Activated T-cell treated with anti-CD3 and anti-CD28 coated beads, Interleukin-2, amount 50 U/mL, for 72 hours (primary cell): ENCODE results near the gene RHEX. TPM values are rescaled to one million over a fixed set of nuclear protein-coding genes. Genes with fewer than 3 reads are reported as not detected.
"Not testable (repeated sequence)": the region's sequence is repeated elsewhere in the genome, so short reads cannot be mapped to it uniquely, and the experiment has no call there.

ENCODE experiments used
- ATAC-seq, 2 donors: fragments of 150-1000 bp; cut with Tn5 transposase; replicated peaks in 1 of 2; 2 replicates each; pipeline ENCODE4 v1.10.0; 2021; ENCODE audit warnings: moderate library complexity in 2 of 2, mild to moderate bottlenecking in 1 of 2
- DNase-seq, 2 donors: peaks; one replicate each; pipeline ENCODE4 v3.0.0; 2021 to 2022; ENCODE audit warnings: mixed read lengths in 1 of 2
- H3K27ac Mint-ChIP-seq: one replicate; pipeline ENCODE4 v1.8.0; 2022; ENCODE audit warnings: mild to moderate bottlenecking, moderate library complexity, mixed read lengths
- H3K27me3 Mint-ChIP-seq: one replicate; pipeline ENCODE4 v1.8.0; 2022; ENCODE audit warnings: low read depth, mixed read lengths
- H3K36me3 Mint-ChIP-seq, 2 donors: one replicate each; pipeline ENCODE4 v1.8.0; 2022; ENCODE audit warnings: mixed read lengths in 2 of 2, mild to moderate bottlenecking in 1 of 2; ENCODE audit not compliant: insufficient read depth in 2 of 2
- H3K4me1 Mint-ChIP-seq: one replicate; pipeline ENCODE4 v1.8.0; 2022; ENCODE audit warnings: low read depth, mixed read lengths
- H3K4me3 Mint-ChIP-seq, 2 donors: one replicate each; pipeline ENCODE4 v1.8.0; 2022; ENCODE audit warnings: mild to moderate bottlenecking in 2 of 2, mixed read lengths in 2 of 2, moderate library complexity in 2 of 2
- H3K9me3 Mint-ChIP-seq, 2 donors: one replicate each; pipeline ENCODE4 v1.8.0; 2022; ENCODE audit warnings: mixed read lengths in 2 of 2
- total RNA-seq, 2 donors: library from RNA; stranded (reverse); gene quantifications; one replicate each; pipeline ENCODE4 v1.2.3, GENCODE V29; 2022

The RHEX gene
- total RNA-seq, 2 donors from 2014 or later = not detected

DNA sequence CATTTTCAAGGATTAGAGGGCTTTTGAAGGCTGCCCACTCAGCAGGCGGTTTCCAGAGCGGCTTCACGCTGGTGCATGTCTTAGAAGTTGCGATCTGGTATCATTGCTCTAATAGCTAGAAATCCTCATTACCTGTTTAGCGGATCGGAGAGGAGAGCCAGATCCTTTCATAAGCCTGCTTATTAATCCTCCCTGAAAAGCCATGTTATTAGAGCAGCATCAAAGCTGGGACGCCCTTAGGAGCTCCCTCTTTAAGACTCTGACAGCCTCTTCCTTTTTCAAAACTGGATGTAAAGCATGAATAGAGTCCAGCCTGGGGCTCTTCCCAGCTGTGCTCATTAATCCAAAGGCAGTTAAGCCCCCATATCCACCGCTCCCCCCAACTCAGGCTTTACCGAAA, 15.4 kb upstream of the RHEX start:
- no peak for ATAC-seq
- peaks cover 13% of the 10 kb centered on the region for H3K4me1 Mint-ChIP-seq
- H3K36me3 Mint-ChIP-seq = no peaks in the 10 kb centered on the region
- DNase-seq = no peak
- H3K4me3 Mint-ChIP-seq = no peak overlapping the region
- no peak overlapping the region for H3K27ac Mint-ChIP-seq
- H3K9me3 Mint-ChIP-seq = no peaks in the 10 kb centered on the region
- H3K27me3 Mint-ChIP-seq = peaks cover 52% of the 10 kb centered on the region

DNA sequence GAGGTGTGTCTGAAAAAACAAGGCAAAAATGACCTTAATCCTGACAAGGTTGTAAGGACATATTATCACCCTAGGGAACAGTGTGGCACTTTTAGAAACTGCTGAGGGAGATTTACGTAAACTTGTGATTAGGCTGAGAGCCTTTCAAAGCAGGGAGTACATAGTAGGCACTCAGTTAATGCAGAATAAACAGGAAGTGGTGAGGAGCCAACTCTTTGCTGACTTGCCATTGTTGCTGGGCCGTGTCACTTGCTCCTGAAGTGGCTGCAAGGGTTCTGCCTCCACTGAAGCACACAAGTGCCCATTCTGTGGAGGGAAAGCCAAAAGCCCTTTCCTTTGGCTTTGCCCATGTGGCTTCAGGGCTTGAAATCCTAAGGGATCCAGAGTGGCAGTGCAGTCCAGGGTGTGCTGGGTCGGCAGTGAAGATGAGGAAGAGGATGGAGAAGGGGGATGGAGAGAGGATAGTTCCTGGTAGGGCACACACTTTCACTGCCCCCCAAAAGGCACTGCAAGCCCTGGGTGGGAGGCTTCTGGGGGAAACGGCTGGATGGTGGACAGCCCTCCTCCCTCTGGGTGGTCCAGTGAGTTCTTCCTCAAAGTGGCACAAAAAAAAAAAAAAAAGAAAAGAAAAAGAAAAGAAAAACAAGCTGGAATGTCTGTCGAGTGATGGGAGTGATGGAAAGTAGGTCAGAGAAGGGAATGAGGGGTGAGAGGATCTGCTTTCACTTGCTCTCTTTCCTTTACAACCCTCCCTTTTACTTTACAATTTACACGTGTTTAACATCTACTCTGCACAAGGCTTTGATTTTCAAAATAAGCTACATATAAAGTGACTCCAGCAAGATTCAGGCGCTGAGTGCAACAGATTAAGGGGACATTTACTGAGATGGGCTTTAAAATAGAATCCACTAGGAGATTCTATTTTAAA, 13.7 kb upstream of the RHEX start:
- DNase-seq (no peak), ATAC-seq (no peak)
- Mint-ChIP-seq H3K4me1 (peaks cover 13% of the 10 kb centered on the region), H3K9me3 (no peaks in the 10 kb centered on the region), H3K27ac (no peak overlapping the region), H3K4me3 (no peak overlapping the region), H3K36me3 (no peaks in the 10 kb centered on the region), H3K27me3 (peaks cover 40% of the 10 kb centered on the region)

DNA sequence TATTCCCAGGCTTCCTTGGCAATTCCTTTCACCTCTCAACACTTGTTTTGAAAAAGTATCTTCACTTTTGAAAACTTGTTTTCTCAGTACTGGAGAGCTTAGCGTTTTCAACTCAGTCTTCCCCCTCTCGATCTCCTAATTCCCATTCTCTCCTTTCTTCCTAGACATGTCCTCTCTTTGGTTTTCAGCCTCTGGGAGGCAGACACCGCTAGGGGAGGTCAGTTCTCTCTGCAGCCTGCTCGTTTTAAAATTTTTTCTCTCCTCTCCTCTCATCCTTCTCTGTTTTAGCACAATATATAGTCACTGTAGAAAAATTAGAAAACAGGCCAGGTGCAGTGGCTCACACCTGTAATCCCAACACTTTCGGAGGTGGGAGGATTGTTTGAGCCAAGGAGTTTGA, 12.6 kb upstream of the RHEX start:
- Mint-ChIP-seq H3K27ac (no peak overlapping the region), H3K4me3 (no peak overlapping the region), H3K9me3 (no peaks in the 10 kb centered on the region), H3K36me3 (no peaks in the 10 kb centered on the region), H3K4me1 (peaks cover 13% of the 10 kb centered on the region), H3K27me3 (peaks cover 30% of the 10 kb centered on the region)
- ATAC-seq (no peak), DNase-seq (no peak)

DNA sequence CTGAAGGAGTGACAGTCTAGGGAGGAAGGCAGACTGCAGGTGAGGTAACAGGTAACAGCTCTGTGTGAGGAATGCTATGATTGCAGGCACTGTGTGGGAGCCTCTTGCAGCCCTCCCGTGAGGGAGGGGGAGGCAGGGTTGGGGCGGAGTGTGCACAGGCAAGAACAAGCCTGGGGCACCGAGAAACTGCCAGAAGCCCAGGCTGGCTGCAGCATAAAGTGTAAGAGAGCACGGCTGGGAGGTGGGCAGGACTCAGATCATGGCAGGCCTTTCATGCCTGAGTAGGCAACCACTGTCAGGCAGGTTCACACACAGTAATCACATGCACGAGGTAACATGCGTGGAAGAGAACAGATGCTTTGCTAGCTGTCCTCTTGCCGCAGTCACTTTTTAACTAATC, 11.3 kb upstream of the RHEX start:
- Mint-ChIP-seq H3K4me3 (no peak overlapping the region), H3K27ac (no peak overlapping the region), H3K4me1 (peaks cover 13% of the 10 kb centered on the region), H3K36me3 (no peaks in the 10 kb centered on the region), H3K27me3 (peaks cover 27% of the 10 kb centered on the region), H3K9me3 (no peaks in the 10 kb centered on the region)
- ATAC-seq = no peak
- no peak for DNase-seq

- DNase-seq = no peak
- Mint-ChIP-seq H3K4me3 (no peak overlapping the region), H3K27ac (no peak overlapping the region), H3K4me1 (peaks cover 37% of the 10 kb centered on the region), H3K36me3 (no peaks in the 10 kb centered on the region), H3K9me3 (no peaks in the 10 kb centered on the region), H3K27me3 (peaks cover 6% of the 10 kb centered on the region)
- no peak for ATAC-seq
Observed at GRCh38 chr1:206047271-206047670, 5.7 kb upstream of the RHEX start.

GRCh38 chr1:206048582-206048981, 4.4 kb upstream of the RHEX start:
- Mint-ChIP-seq H3K27ac (no peak overlapping the region), H3K4me3 (no peak overlapping the region), H3K9me3 (no peaks in the 10 kb centered on the region), H3K27me3 (peaks cover 6% of the 10 kb centered on the region), H3K36me3 (no peaks in the 10 kb centered on the region), H3K4me1 (peaks cover 50% of the 10 kb centered on the region)
- ATAC-seq = no peak
- DNase-seq = no peak

DNA sequence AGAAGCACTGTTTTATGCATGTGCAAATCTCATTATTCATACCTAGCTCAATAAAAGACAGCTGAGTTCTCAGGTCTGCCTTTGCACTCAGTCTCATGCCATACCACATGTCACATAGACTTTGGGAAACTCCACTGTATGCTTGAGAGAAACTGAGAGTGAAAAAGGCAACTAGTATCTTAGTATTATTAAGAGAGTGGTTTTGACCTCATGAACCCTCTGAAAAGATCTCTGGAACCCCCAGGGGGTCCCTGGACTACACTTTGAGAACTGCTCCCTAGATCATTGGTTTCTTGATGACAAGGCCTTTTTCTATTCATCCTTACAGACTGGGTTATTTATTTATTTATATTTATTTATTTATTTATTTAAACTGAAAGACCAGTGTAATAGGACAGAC, 3.7 kb upstream of the RHEX start:
- Mint-ChIP-seq H3K4me1 (peaks cover 50% of the 10 kb centered on the region), H3K27me3 (peaks cover 6% of the 10 kb centered on the region), H3K27ac (no peak overlapping the region), H3K36me3 (no peaks in the 10 kb centered on the region), H3K9me3 (no peaks in the 10 kb centered on the region), H3K4me3 (no peak overlapping the region)
- peak; percentile 11 to 15 for DNase-seq
- peak; percentile 76 to 78 for ATAC-seq

DNA sequence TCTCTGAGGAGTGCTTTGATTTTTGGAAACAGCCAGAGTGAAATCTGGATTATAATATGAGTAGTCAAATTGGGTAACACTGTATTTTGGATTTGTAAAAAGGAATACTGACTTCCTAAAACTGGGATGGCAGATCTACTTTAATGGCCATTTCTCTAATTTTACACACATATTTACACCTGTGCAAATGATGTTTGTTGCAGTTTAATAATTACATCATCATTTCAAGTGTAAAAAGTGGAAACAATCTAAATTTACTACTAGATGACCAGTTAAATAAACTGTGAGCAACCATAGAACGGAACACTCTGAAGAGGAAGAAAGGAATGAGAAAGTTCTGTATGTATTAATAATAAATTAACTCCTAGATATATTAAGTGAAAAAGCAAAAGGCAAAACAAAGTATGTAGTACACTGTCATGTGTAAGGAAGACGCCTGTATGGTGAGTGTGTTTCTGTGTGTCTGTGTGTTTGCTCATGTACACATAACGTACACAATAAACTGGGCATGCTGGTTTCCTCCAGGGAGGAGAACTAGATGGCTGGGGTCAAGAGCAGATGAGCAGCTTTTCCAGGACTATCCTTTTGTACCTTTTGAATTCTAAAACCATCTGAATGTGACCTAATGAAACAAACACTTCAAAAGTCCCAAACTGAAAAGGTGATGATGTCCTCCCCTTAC, 2.9 kb upstream of the RHEX start:
- no peak for ATAC-seq
- Mint-ChIP-seq H3K27ac (peak overlapping the region; percentile 56), H3K4me3 (no peak overlapping the region), H3K4me1 (peaks cover 50% of the 10 kb centered on the region), H3K36me3 (no peaks in the 10 kb centered on the region), H3K27me3 (peaks cover 7% of the 10 kb centered on the region), H3K9me3 (no peaks in the 10 kb centered on the region)
- no peak for DNase-seq

- Mint-ChIP-seq H3K27me3 (peaks cover 10% of the 10 kb centered on the region), H3K4me1 (peaks cover 50% of the 10 kb centered on the region), H3K36me3 (no peaks in the 10 kb centered on the region), H3K27ac (peak overlapping the region; percentile 34), H3K9me3 (no peaks in the 10 kb centered on the region), H3K4me3 (peak overlapping the region; percentile 56 to 58)
- ATAC-seq (peak; percentile 82 to 84), DNase-seq (peak; percentile 41 to 60)
Observed at GRCh38 chr1:206050655-206051235, 2.2 kb upstream of the RHEX start.

DNA sequence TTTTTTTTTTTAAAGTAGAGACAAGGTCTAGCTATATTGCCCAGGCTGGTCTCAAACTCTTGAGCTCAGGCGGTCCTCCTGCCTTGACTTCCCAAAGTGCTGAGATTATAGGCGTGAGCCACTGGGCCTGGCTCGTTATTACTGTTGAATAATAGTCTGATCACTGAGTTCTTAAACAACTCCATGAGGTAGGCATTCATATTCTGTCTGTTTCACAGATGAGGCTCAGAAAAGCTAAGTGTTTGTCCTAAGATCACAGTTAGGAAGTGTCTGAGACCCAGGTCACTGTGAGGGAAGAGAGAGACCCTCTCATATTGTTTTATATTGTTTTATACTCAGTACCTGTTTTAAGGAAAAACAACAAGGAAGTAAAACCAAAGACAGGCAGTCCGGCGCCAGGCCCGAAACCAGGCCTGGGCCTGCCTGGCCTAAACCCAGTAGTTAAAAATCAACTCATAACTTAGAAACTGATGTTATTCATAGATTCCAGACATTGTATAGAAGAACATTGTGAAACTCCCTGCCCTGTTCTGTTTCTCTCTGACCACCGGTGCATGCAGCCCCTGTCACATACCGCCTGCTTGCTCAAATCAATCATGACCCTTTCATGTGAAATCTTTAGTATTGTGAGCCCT, 625 bp upstream of the RHEX start:
- not testable (repeated sequence) for H3K27ac Mint-ChIP-seq, H3K4me3 Mint-ChIP-seq, H3K9me3 Mint-ChIP-seq, H3K36me3 Mint-ChIP-seq, ATAC-seq, DNase-seq
- H3K4me1 Mint-ChIP-seq = peaks cover 50% of the 10 kb centered on the region
- peaks cover 10% of the 10 kb centered on the region for H3K27me3 Mint-ChIP-seq

DNA sequence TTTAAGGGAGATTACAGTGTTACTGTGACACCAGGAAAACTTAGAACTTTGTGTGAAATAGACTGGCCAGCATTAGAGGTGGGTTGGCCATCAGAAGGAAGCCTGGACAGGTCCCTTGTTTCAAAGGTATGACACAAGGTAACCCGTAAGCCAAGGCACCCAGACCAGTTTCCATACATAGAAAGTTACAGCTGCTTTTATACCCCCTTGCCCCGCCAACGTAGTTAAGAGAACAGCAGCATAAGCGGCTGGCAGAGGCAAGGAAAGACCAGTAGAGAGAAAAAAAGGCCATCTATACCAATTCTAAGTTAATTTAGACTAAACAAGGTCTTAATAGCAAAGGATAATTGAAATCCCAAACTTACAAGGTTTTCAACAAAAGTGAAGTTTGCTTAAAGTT, 643 bp downstream of the RHEX start:
- H3K4me3 Mint-ChIP-seq = peak overlapping the region in 1 of 2 donors; percentile 15

GRCh38 chr1:206055069-206055625, 2.2 kb downstream of the RHEX start:
- H3K4me1 Mint-ChIP-seq = peaks cover 34% of the 10 kb centered on the region
- not testable (repeated sequence) for H3K27me3 Mint-ChIP-seq, ATAC-seq, H3K36me3 Mint-ChIP-seq, H3K4me3 Mint-ChIP-seq, H3K27ac Mint-ChIP-seq, H3K9me3 Mint-ChIP-seq, DNase-seq

More for the DNA sequence above, 643 bp downstream of the RHEX start:
- not testable (repeated sequence) for H3K27me3 Mint-ChIP-seq, DNase-seq, H3K9me3 Mint-ChIP-seq, H3K36me3 Mint-ChIP-seq, H3K27ac Mint-ChIP-seq, ATAC-seq
- peaks cover 49% of the 10 kb centered on the region for H3K4me1 Mint-ChIP-seq
